Amniotic stem cell (primary cell): ENCODE measurements around the gene SNTB2.

Source experiments
- DNase-seq: peaks from one replicate; lab custom pipeline; 2025; lab: John Stamatoyannopoulos, UW

The SNTB2 gene

DNA sequence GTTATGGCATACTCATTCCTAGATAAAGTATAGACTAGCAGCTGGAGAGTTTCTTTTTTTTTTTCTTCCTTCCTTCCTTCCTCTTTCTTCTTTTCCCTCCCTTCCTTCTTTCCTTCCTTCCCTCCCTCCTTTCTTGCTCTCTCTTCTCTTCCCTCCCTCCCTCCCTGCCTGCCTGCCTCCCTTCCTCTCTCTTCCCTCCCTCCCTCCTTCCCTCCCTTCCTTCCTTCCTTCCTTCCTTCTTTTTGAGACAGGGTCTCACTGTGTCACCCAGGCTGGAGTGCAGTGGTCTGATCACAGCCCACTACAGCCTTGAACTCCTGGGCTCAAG lies 7.0 kb upstream of the SNTB2 start:
- DNase-seq: no peak

DNA sequence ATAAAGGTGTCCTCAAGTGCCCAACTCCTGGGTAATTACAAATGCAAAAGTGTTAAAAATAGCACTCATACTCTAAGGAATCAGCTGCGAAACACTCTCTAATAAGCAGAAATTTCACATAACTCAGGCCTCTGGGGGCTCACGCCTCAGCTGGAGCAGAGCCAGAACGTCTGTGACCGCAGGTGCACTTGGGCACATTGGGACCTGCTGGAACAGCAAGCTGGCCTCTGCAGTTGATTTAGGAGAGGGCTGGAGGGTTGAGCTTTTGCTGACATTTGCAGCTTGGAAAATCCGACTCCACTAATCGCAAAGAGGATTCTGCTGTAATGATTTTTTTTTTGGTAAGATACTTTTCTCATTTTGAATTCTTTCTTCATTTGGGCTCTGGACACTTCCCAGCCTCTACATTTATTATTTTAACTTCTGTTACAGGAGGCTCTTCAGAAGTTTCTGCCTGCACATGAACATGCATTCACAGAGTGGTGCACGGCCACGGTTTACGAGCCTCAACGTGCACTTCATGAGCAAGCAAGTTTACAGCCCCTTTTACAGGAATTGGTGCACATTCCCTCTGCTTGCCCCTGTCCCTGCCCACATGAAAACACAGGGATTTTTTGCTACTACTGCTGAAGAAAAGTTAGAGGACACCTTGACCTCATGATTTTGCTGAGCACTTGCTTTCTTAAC lies 4.1 kb upstream of the SNTB2 start:
- DNase-seq: no peak

DNA sequence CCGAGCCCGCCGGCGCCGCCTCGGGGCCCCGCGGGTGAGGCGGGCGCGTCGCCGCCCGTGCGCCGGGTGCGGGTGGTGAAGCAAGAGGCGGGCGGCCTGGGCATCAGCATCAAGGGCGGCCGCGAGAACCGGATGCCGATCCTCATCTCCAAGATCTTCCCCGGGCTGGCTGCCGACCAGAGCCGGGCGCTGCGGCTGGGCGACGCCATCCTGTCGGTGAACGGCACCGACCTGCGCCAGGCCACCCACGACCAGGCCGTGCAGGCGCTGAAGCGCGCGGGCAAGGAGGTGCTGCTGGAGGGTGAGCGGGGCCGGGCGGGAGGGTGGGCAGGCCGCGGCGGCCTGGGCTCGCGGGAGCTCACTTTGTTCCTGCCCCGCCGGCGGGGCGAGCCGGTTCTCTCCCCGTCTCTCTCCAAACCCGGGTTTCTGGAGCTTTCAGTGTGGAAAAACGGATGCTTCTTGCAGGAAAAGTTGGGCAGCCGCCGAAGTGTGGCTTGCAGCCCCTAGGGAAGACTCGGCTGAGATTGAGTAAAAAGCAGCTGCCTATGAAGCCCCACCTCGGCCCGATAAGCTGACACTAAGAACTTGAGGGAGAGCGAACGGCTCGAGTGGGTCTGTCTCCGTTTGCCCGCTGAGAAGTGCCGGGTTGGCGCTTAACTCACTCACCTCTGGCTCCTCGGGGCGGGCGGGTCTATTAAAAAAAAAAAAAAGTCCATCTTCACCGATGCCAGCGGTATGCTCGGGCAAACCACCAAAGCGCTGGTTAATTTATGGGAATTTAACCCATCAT lies 677 bp downstream of the SNTB2 start:
- DNase-seq: no peak

DNA sequence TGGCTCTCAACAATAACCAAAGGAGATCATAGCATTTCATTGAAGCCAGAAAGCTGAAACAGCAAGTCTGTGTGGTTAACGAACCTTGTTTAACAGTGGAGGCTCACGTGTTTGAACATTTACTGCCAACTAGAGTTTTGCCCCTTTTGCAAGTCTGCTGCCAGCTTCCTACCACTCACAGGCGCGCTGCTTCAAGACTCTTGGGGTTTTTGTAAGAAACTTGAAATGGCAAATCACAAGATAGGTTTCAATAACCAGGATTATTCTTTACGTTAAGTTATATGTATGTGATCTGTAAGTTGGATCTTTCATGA lies 1.2 kb downstream of the SNTB2 start:
- no peak for DNase-seq

DNA sequence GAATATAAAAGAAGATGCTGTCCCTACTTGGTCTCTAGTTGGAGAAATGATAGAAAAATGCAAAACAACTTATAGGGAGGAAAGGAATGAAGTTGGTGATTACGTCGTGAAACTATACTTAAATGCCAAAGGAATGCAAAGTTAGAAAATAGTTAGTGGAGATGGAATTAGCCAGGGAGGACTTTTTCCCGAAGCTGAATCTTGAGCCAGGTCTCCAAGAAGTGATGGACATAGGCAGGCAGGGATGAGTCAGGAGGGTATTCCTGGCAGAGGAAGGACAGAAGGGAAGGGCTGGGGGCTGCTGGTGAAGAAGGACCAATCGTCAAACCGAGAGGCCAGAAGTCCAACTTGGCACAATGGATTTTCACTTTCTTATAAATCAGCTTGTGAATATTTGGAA lies 1.8 kb downstream of the SNTB2 start:
- no peak for DNase-seq

DNA sequence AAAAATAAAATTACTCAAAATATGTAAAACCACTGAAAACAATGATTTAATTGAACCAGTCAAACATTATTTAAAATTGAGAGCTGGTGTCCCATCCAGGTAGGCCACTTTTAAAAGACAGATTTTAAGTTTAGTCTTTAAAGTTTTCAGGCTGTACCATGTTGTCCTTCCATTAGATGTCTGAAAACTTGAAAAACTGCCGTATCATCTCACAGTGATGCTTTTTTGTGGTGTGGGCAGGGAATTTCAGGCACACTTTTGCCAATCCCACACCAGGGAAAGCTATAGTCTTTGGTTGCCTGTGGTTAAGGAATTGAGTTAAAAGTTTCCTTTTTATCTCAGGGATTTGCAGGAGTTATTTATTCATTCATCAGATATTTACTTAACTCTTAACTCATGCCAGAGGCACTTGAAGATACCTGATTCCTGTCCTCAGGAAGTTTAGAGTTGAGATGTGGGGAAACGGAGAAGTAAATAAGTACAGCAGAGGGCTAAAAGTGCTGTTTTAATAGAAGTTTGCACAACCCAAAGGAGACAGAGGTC lies 3.2 kb downstream of the SNTB2 start:
- no peak for DNase-seq

DNA sequence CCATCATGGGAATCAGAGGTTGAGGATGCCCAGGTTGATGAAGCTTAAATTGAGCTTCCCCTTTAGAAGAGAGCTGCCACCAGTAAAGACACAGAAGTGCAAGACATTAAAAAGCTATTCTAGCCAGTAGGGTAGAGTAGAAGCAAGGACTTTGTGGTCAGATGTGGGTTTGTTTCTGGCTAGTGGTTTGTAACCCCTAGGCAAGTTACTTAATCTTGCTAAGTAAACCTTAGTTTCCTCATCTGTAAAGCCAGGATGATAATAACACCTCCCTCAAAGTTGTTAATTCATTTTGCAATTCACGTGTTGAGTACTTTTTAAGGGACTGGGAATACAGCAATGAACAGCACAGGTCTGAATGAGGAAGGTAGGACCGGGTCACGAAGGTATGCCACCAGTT lies 3.6 kb downstream of the SNTB2 start:
- no peak for DNase-seq

DNA sequence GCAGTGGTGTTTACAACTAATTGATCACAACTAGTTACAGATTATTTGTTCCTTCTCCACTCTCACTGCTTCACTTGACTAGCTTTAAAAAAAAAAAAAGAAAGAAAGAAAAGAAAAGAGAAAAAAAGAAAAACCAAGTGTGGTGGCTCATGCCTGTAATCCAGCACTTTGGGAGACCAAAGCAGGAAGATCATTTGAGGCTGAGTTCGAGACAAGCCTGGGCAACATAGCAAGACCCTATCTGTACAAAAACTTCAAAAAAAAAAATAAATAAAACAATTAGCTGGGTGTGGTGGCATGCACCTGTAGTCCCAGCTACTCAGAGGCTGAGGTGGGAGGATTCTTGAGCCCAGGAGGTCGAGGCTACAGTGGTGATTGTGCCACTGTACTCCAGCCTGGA lies 4.2 kb downstream of the SNTB2 start:
- no peak for DNase-seq

DNA sequence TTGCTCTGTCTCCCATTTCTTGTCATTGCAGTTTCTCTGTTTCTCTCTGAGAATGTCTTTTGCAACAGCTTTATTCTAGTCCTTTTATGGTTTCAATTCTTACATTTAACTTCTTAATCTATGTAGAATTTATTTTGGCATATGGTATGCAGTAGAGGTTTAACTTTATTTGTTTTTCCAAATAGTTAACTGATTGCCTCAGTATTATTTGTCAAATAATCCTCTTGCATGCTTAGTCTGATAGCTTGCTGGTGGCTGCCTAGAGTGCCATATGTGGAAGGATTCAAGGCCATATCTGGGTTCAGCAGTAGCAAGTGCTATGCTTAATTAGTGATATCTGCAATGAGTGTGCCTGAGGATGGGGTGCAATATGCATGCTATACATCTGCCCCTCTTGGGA lies 6.9 kb downstream of the SNTB2 start:
- DNase-seq: no peak

DNA sequence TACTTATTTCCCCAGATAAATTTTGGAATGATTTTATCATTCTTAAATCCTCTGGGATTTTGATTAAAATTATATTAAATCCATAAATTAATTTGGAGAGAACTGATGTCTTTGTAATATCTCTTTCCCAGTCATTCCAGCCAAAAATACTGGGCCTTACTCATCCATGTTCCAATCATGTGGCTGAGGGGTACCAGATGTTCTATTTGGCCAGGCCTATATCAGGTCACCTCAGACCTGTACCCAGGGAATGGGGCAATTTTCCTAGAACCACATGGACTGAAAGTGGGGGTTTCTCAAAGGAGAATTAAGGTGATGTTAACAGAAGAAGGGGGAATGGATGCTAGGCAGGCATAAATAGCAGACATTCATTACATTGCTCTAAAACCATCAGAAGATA lies 7.5 kb downstream of the SNTB2 start:
- DNase-seq: no peak

DNA sequence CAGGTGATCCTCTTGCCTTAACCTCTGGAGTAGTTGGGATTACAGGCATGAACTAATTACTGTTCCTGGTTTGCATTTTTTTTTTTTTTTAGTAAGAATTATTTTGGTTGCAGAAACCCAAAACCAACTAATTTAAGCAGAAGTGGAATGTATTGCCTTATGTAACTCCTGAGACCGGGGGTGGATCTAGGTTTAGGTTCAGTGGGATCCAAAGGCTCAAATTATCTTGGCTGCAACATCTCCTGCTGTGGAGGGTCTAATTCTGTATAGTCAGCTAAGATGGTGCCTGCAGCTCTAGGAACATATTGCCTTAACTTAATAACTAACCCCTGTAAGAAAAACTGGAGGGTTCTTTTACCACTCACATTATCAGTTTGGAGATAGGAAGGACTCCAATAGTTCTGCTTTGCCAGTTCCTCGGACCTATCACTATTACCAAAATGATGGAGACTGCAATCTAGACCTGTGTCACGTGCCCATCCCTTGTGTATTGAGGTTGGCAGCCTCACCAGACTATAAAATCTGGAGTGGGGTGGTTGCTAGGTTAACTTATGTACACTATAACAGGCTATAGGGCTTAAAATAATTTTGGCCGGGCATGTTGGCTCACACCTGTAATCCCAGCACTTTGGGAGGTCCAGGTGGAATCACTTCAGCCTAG lies 8.5 kb downstream of the SNTB2 start:
- DNase-seq: no peak

DNA sequence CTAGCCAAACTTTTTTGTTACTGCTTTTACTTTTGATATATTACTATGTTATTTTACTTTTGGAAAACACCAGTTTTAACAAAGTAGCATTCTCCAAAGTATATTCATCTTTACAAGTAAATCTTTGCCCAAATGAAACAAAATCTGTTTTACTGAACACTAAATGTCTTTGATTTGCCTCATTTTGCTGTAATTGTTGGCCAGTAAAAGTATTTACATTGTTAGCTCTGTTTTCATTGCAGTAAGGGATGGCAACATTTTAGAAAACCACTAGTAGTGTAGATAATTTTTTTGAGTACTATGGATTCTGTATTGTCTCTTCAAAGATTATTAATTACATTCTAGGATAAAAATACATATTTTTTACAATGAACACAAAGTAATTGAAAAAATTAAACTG lies 10.6 kb downstream of the SNTB2 start:
- DNase-seq: no peak

DNA sequence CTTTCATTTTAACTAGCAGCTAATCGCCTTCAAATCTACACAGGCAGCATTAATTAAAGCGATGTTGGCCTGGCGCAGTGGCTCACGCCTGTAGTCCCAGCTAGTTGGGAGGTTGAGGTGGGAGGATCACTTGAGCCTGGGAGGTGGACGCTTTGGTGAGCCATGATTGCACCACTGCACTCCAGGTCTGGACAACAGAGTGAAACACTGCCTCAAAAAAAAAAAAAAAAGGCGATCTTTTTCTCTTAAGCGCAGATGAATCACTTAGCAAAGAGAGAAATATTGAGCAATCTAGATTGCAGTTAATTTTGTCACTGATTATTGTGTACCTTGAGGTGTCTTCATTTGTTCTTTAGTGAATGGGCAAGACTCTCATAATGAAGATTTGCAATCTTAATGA lies 12.4 kb downstream of the SNTB2 start:
- no peak for DNase-seq

DNA sequence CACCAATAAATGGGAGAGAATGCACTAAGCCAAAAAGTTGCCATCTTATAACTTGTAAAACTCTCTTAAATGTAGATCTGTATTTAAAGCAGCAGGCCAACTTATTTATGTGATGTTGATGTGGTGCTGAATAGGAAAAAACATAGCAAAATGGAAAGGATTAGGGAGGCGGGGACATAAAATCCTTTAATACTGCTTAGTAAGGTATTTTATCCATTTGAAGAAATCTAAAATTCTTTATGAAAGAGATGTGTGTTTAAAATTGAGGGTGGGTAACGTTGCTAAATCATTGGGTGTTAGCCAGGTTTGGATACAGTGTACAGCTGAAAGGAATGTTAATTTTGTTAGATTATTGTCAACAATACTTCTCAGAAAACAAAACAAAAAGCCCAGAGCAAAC lies 14.3 kb downstream of the SNTB2 start:
- no peak for DNase-seq

DNA sequence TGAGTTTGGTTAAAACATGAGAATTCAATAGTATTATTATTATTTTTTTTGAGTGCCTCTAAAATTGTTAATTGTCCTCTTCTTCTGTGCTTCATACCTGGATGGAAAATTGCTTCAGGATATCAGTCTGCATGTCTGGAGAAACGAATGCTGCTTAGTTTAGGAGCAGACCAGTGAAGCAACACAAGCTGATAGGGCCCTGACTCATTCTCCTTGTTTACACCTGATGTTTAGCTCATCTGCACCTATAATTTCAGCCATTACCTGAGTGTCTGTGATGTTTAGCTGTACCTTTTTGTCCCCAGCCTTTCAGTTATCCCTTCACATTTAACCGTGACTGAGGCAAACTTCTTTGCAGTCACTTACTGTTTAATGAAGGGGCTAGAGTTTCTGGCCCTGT lies 14.8 kb downstream of the SNTB2 start:
- no peak for DNase-seq

DNA sequence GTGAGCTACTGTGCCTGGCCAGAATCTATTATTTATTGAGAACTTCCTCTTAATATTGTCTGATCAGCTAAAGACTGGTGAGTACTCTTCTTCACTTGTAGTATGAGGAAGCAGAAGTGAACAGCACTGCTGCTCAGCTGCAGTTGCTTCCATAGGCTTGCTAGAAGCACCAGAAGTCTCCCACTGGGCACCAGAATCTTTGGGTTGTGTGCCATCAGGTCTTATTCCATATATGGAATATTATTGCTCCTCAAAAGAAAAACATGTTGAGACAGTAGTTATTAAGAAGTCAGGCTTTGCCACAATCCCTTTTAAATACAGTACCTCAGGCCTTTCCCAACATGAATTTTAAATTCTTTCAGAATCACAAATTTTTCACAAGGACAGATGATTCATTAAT lies 17.2 kb downstream of the SNTB2 start:
- no peak for DNase-seq

DNA sequence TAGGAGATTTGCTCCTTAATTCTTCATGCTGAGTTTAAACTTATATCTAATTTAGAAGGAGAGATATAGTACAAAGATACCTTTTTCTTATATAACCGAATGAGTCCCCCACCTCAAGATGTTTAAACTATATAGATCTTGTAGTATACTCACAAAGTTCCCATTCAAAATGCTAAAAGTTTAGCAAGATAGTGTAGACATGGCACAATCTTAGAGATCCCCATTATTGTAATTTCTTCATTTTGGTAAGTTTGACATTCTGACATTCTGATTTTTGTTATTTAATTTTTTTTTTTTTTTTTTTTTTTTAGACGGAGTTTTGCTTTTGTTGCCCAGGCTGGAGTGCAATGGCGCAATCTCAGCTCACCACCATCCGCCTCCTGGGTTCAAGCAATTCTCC lies 22.8 kb downstream of the SNTB2 start:
- no peak for DNase-seq

DNA sequence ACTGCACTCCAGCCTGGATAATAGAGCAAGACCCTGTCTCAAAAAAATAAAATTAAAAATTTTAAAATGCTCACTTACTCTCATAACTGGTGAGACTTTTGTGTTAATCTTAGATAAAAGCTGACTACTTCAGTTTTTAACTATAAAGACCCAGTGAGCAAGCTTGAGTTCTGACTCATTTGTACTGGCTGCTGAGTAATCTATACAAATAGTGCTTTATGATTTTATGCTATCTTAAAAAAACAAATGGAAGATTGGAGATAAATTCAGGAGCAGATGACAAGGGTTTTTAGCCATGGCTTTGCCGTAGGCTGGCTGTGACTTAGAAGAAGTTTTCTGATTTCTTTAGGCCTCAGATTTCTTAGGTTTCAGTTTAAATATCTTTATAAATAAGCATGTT lies 30.5 kb downstream of the SNTB2 start:
- DNase-seq: peak; percentile 54

DNA sequence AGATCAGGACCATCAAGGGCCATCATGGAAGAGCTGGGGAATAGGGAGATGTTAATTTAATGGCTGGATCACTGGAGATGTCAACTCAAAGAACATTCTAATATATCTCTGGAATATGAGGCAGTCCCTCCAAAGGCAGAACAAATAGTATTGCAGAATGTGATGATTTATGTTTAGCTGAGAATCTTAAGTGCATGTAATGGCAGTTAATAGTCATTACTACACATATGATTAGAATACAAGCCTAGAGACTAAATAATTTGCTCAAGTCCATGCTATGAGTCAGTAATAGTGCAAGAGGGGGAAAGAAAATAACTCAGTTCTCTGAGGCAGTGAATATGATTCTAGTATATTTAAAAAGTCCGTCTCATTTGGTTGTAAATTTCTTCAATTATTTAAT lies 32.3 kb downstream of the SNTB2 start:
- DNase-seq: no peak

DNA sequence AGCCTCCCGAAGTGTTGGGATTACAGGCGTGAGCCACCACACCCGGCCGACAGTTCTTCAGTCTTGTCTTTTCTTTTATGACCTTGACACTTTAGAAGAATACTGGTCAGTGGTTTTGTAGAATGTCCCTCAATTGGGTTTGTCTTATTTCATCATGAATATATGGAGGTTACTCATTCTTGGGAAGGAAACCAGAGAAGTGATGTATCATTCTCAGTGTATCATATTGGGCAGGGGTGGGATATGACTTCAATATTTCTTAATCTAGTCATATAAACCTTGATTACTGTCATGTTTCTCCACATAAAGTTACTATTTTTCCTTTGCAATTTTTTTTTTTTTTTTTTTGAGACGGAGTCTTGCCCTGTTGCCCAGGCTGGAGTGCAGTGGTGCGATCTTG lies 36.9 kb downstream of the SNTB2 start:
- no peak for DNase-seq

DNA sequence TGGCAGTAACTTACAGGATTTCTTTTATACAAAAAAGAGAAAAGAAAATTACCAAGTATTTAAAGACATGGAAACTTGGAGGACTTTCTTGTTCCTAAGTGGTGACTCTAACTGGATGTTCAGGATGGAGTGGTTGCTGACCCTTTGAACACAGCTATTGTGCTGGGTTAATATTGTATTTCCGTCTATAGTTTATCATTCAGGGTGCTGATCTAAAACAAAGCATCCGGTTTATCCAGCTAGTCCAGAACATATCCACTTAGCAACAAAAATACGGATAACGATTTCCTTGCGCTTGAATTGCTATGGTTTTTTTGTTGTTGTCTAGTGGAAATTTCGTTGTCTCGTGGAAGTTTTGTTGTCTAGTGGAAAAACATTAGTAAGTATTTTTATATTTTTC lies 38.2 kb downstream of the SNTB2 start:
- DNase-seq: no peak

DNA sequence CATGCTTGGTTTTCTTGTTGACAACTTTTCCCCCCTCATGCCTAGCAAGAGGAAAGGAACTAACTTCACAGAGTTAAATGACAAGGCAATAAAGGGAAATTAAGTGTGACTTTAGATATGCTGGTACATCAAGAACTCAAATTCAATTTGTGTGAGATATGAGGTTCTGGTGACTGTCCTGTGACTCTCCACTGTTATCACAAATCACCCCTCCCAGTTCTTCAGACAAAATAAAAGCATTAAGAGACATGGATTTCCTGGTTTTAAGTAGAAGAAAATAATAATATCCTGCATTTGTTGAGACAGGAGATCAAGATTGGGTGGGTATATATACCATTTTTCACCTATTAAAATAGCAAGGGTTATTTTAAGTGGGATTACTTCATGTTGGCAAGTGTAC lies 46.2 kb downstream of the SNTB2 start:
- DNase-seq: no peak

DNA sequence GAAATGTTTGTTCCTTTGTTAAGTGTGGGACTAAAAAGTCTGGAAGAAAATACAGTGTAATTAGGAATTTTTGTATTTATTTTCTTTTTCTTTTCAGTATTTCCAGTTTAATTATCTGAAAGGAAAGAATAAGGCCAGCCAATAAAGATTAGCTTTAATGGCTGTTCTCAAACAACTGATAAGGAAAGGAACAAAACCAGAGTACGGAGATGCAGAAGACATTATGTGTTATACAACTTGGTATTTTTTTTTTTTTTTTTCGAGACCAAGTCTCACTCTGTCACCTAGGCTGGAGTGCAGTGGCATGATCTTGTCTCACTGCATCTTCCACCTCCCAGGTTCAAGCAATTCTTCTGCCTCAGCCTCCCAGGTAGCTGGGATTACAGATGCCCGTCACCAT lies 47.5 kb downstream of the SNTB2 start:
- DNase-seq: no peak

DNA sequence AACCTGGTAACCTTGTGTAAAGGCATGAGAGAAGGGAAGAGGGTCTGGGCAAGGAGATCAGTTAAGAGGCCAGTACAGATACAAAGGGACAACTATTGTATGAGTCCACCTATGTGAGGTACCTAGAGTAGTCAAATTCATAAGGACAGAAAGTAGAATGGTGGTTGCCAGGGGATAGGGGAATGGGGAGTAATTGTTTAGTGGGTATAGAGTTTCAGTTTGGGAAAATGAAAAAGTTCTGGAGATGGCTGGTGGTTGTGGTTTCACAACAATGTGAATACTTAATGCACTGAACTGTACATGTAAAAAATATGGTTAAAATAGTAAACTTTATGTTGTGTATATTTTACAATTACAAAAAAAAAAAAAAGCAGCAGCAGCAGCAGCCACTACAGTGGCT lies 49.4 kb downstream of the SNTB2 start:
- DNase-seq: no peak
